ENCODE data around the gene RAPGEF4. TPM values are rescaled to one million over a fixed set of nuclear protein-coding genes. Genes with fewer than 3 reads are reported as not detected.

RAPGEF4 gene
- total and polyA plus RNA-seq, 4 donors = 0.46 to 22.8 (median 3.9) TPM

GRCh38 chr2:173058673-173059072 lies 323.0 kb downstream of the RAPGEF4 start:
- intact Hi-C loops (cut with DNase I) = no loop called here
- H3K27me3 ChIP-seq (ENCODE audit: control insufficient read depth in 1 of 2, insufficient read depth in 2 of 2, low read length in 1 of 2) = no peaks in the 10 kb centered on the region
- 94 to 95% methylated on average over 2 of the region's 2 CpGs for WGBS, 2 donors
- DNase-seq = no peak
- H3K9me3 ChIP-seq (ENCODE audit: control insufficient read depth, low read length) = no peaks in the 10 kb centered on the region
- H3K36me3 ChIP-seq (ENCODE audit: control insufficient read depth in 1 of 2, insufficient read depth in 2 of 2, low read length in 1 of 2) = no peaks in the 10 kb centered on the region
- H3K4me3 ChIP-seq (ENCODE audit: low read length in 2 of 2) = no peak overlapping the region
- no peaks in the 10 kb centered on the region for H3K4me1 ChIP-seq (ENCODE audit: control insufficient read depth in 1 of 2, insufficient read depth in 2 of 2, low read length in 2 of 2)
- ATAC-seq (ENCODE audit: low FRiP score) = no peak
- H3K27ac ChIP-seq (ENCODE audit: low read depth in 1 of 2, low read length in 2 of 2) = no peak overlapping the region

DNA sequence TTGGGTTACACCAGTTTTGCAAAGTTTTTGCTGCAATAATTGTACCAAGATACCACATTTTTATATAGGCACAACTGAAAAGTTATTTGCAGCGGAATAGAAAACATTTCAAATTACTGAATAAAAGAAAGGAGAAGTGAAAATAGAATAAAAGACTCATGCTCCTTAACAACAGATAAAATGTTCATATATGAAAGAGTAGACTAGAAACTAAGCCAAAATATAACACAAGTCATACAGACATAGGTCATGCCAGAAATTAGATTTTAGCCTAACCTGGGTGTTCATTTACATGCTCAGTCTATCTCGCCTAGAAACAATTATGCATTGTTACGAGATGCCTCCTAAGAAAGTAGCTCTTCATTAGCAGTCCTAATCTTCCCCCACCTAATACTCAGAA lies 323.6 kb downstream of the RAPGEF4 start:
- no peak overlapping the region for H3K4me3 ChIP-seq (ENCODE audit: low read length in 2 of 2)
- H3K36me3 ChIP-seq (ENCODE audit: control insufficient read depth in 1 of 2, insufficient read depth in 2 of 2, low read length in 1 of 2) = no peaks in the 10 kb centered on the region
- no peak overlapping the region for H3K27ac ChIP-seq (ENCODE audit: low read depth in 1 of 2, low read length in 2 of 2)
- intact Hi-C loops (cut with DNase I) = no loop called here
- no peaks in the 10 kb centered on the region for H3K4me1 ChIP-seq (ENCODE audit: control insufficient read depth in 1 of 2, insufficient read depth in 2 of 2, low read length in 2 of 2)
- 98% methylated on average over 3 of the region's 3 CpGs for whole genome bisulfite sequencing, 2 donors
- H3K27me3 ChIP-seq (ENCODE audit: control insufficient read depth in 1 of 2, insufficient read depth in 2 of 2, low read length in 1 of 2) = no peaks in the 10 kb centered on the region
- no peaks in the 10 kb centered on the region for H3K9me3 ChIP-seq (ENCODE audit: control insufficient read depth, low read length)
- DNase-seq (no peak), ATAC-seq (ENCODE audit: low FRiP score) (no peak)

DNA sequence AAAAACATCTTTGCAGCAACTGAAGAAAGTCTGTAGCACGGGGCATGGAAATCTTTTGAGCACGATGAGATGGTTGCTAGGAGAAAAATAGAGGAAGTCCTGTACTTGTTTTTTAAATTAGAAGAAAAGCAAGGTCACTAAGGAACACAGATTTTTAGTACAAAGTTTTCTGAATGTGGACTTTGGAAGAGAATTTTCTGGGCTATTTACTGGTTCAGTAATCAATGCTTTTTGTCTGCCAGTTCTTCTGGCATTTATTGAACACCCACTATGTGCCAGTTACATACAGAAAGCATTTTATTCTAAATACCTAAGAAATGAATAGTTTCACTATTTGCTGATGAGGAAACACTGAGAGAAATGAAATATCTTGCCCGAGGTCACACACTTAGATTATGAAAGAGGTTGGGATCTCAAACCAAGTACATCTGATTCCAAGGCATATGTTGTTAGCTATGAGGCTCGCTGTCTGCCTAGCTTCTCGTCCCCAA lies 324.4 kb downstream of the RAPGEF4 start:
- DNase-seq = no peak
- WGBS, 2 donors = 39% methylated on average over 5 of the region's 5 CpGs
- intact Hi-C loops (cut with DNase I) = no loop called here
- H3K27ac ChIP-seq (ENCODE audit: low read depth in 1 of 2, low read length in 2 of 2) = no peak overlapping the region
- H3K27me3 ChIP-seq (ENCODE audit: control insufficient read depth in 1 of 2, insufficient read depth in 2 of 2, low read length in 1 of 2) = no peaks in the 10 kb centered on the region
- ATAC-seq (ENCODE audit: low FRiP score) = no peak
- H3K36me3 ChIP-seq (ENCODE audit: control insufficient read depth in 1 of 2, insufficient read depth in 2 of 2, low read length in 1 of 2) = no peaks in the 10 kb centered on the region
- H3K9me3 ChIP-seq (ENCODE audit: control insufficient read depth, low read length) = no peaks in the 10 kb centered on the region
- H3K4me3 ChIP-seq (ENCODE audit: low read length in 2 of 2) = no peak overlapping the region
- H3K4me1 ChIP-seq (ENCODE audit: control insufficient read depth in 1 of 2, insufficient read depth in 2 of 2, low read length in 2 of 2) = no peaks in the 10 kb centered on the region

GRCh38 chr2:173062801-173063200 lies 327.2 kb downstream of the RAPGEF4 start:
- no peaks in the 10 kb centered on the region for H3K9me3 ChIP-seq (ENCODE audit: control insufficient read depth, low read length)
- no peak overlapping the region for H3K4me3 ChIP-seq (ENCODE audit: low read length in 2 of 2)
- no peak for DNase-seq
- WGBS, 2 donors = 76 to 79% methylated on average over 4 of the region's 4 CpGs
- intact Hi-C loops (cut with DNase I) = no loop called here
- H3K4me1 ChIP-seq (ENCODE audit: control insufficient read depth in 1 of 2, insufficient read depth in 2 of 2, low read length in 2 of 2) = no peaks in the 10 kb centered on the region
- no peaks in the 10 kb centered on the region for H3K27me3 ChIP-seq (ENCODE audit: control insufficient read depth in 1 of 2, insufficient read depth in 2 of 2, low read length in 1 of 2)
- no peak overlapping the region for H3K27ac ChIP-seq (ENCODE audit: low read depth in 1 of 2, low read length in 2 of 2)
- no peaks in the 10 kb centered on the region for H3K36me3 ChIP-seq (ENCODE audit: control insufficient read depth in 1 of 2, insufficient read depth in 2 of 2, low read length in 1 of 2)
- no peak for ATAC-seq (ENCODE audit: low FRiP score)

- intact Hi-C loops (cut with DNase I) = no loop called here
- no peaks in the 10 kb centered on the region for H3K4me1 ChIP-seq (ENCODE audit: control insufficient read depth in 1 of 2, insufficient read depth in 2 of 2, low read length in 2 of 2)
- no peaks in the 10 kb centered on the region for H3K36me3 ChIP-seq (ENCODE audit: control insufficient read depth in 1 of 2, insufficient read depth in 2 of 2, low read length in 1 of 2)
- WGBS, 2 donors = 80 to 86% methylated on average over 4 of the region's 4 CpGs
- H3K27ac ChIP-seq (ENCODE audit: low read depth in 1 of 2, low read length in 2 of 2) = no peak overlapping the region
- no peaks in the 10 kb centered on the region for H3K27me3 ChIP-seq (ENCODE audit: control insufficient read depth in 1 of 2, insufficient read depth in 2 of 2, low read length in 1 of 2)
- H3K4me3 ChIP-seq (ENCODE audit: low read length in 2 of 2) = no peak overlapping the region
- ATAC-seq (ENCODE audit: low FRiP score) (peak; percentile 33), DNase-seq (no peak)
- no peaks in the 10 kb centered on the region for H3K9me3 ChIP-seq (ENCODE audit: control insufficient read depth, low read length)
Observed at GRCh38 chr2:173064151-173064805, 328.6 kb downstream of the RAPGEF4 start.

DNA sequence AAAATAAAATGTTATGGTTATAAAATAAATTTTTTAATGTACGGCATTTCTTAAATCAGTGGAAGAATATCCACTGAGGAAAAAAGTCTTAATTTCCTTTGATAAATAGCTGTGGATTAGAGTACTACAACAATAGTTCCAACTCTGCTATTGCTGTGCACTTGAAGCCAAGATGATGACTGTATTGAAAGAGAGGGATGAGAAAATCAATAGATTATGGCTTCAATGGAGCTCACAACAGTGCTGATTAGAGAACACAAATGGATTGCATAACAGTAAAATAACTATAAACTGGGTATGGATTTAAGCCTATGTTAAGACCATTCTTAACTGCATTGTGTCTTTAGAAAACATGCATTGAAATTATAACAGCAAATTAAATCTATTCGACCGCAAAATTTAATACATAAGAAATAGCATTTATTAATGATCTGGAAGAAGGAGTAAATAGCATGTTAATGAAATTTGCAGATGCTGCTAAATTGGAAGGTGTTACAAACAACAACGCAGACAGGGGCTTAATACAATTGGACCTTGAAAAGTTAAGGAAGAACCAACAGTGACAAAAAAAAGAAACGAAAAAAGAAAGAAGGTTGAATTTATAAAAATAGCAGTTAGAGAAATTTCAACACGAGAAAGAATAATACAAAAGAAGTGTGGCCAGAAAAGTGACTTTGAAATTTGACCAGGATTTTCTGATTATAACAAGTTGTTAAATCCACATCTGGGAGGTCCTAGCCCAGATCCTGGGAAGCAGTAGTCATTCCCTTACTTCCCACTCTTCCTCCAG lies 331.4 kb downstream of the RAPGEF4 start:
- ATAC-seq (ENCODE audit: low FRiP score) (no peak), DNase-seq (no peak)
- WGBS, 2 donors = 74 to 76% methylated on average over 6 of the region's 6 CpGs
- intact Hi-C loops (cut with DNase I) = no loop called here
- Histone ChIP-seq H3K9me3 (ENCODE audit: control insufficient read depth, low read length) (no peaks in the 10 kb centered on the region), H3K27ac (ENCODE audit: low read depth in 1 of 2, low read length in 2 of 2) (no peak overlapping the region), H3K4me3 (ENCODE audit: low read length in 2 of 2) (no peak overlapping the region), H3K4me1 (ENCODE audit: control insufficient read depth in 1 of 2, insufficient read depth in 2 of 2, low read length in 2 of 2) (no peaks in the 10 kb centered on the region), H3K36me3 (ENCODE audit: control insufficient read depth in 1 of 2, insufficient read depth in 2 of 2, low read length in 1 of 2) (no peaks in the 10 kb centered on the region), H3K27me3 (ENCODE audit: control insufficient read depth in 1 of 2, insufficient read depth in 2 of 2, low read length in 1 of 2) (no peaks in the 10 kb centered on the region)

GRCh38 chr2:173075056-173075780 lies 339.6 kb downstream of the RAPGEF4 start:
- intact Hi-C loops (cut with DNase I) = loop anchor here (5.0 kb wide), 2 partner anchors 48 to 132 kb away; no protein-coding TSS in a partner anchor
- Histone ChIP-seq H3K36me3 (ENCODE audit: control insufficient read depth in 1 of 2, insufficient read depth in 2 of 2, low read length in 1 of 2) (no peaks in the 10 kb centered on the region), H3K4me1 (ENCODE audit: control insufficient read depth in 1 of 2, insufficient read depth in 2 of 2, low read length in 2 of 2) (peaks cover 3 to 18% of the 10 kb centered on the region in 2 donors), H3K4me3 (ENCODE audit: low read length in 2 of 2) (peak overlapping the region; percentile 78 to 95), H3K9me3 (ENCODE audit: control insufficient read depth, low read length) (no peaks in the 10 kb centered on the region), H3K27ac (ENCODE audit: low read depth in 1 of 2, low read length in 2 of 2) (peak overlapping the region; percentile 97 to 98), H3K27me3 (ENCODE audit: control insufficient read depth in 1 of 2, insufficient read depth in 2 of 2, low read length in 1 of 2) (no peaks in the 10 kb centered on the region)
- WGBS, 2 donors = 4 to 9% methylated on average over 11 to 25 of the region's 25 CpGs
- no peak for DNase-seq
- no peak for ATAC-seq (ENCODE audit: low FRiP score)

GRCh38 chr2:173075781-173076580 lies 340.3 kb downstream of the RAPGEF4 start, which contains the start of gene MAP3K20:
MAP3K20 (plus strand) TSS chr2:173075846; CDS start chr2:173091032, 15,186 bp downstream.
- Histone ChIP-seq H3K27me3 (ENCODE audit: control insufficient read depth in 1 of 2, insufficient read depth in 2 of 2, low read length in 1 of 2) (no peaks in the 10 kb centered on the region), H3K36me3 (ENCODE audit: control insufficient read depth in 1 of 2, insufficient read depth in 2 of 2, low read length in 1 of 2) (no peaks in the 10 kb centered on the region), H3K4me3 (ENCODE audit: low read length in 2 of 2) (peak within 1 kb of the TSS; percentile 78 to 95), H3K9me3 (ENCODE audit: control insufficient read depth, low read length) (no peaks in the 10 kb centered on the region), H3K4me1 (ENCODE audit: control insufficient read depth in 1 of 2, insufficient read depth in 2 of 2, low read length in 2 of 2) (peaks cover 3 to 18% of the 10 kb centered on the region in 2 donors), H3K27ac (ENCODE audit: low read depth in 1 of 2, low read length in 2 of 2) (peak within 1 kb of the TSS; percentile 97 to 98)
- intact Hi-C loops (cut with DNase I) = loop anchor here (2.0 to 5.0 kb wide), 3 partner anchors 49 to 131 kb away; no protein-coding TSS in a partner anchor
- ATAC-seq (ENCODE audit: low FRiP score) (peak; percentile 89), DNase-seq (peak; percentile 83 to 91)
- WGBS, 2 donors = 0% methylated on average over 64 to 106 of the region's 106 CpGs

Data from aorta (tissue), 5 donors.